SK-N-MC (cell line): Measurements from ENCODE around the gene TP73.

ENCODE experiments used
- EZH2 ChIP-seq: fragments of 200-600 bp; sonication (generic); IDR thresholded peaks from one replicate; pipeline ENCODE4 v1.6.1; 2017; ENCODE audit warnings: antibody characterized with exemption
- FOXP2 ChIP-seq: optimal IDR thresholded peaks from 2 replicates; pipeline ENCODE3; 2011; ENCODE audit warnings: mild to moderate bottlenecking, moderate library complexity; ENCODE audit not compliant: insufficient read depth; ENCODE audit errors: extremely low read length, control extremely low read depth
- POLR2AphosphoS5 ChIP-seq: IDR thresholded peaks from 2 replicates; pipeline ENCODE4 v1.6.1; 2012; ENCODE audit warnings: mild to moderate bottlenecking, low read depth, low read length, borderline replicate concordance

DNA sequence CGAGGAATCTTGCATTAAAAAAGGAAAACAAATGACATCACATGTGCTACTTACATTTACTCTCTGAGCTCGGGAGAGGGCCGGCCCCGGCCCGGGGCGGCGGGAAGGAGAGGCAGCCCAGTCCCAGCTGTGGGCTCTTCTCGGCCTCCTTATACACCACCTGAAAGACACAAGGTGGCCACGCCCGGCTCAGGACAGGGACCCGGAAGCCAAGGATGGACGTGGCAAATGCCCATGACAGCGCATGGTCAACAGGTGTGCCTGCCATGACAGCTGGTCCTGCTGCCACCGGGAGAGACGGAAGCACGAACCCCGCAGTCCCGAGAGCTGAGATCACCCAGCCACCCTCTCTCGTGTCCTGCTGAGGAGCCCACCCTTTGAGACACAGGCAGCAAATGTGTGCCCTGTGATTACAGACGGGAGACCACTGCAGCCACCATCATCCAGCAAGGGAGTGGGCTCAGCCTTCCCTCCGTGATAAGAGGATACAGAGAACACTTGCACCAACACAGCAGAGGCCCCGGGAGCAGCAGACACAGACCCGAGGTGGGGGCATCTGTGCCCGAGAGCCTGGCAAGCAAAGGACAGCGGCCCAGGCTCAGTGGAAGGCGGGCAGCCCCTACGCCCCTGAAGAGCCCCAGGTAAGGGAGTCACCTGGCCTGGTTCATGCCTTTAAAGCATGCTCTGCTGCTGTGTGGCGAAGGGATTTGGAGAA, 18.8 kb upstream of the TP73 start:
- TF ChIP-seq POLR2AphosphoS5: no peak
- TF ChIP-seq EZH2: no peak
- no peak for TF ChIP-seq FOXP2
